Measurements from ENCODE around the gene UCHL5. TPM values are rescaled to one million over a fixed set of nuclear protein-coding genes. Genes with fewer than 3 reads are reported as not detected.

UCHL5 gene
- total RNA-seq, 4 donors from 2014 or later, result 13.7 to 35.0 (median 26.0) TPM

DNA sequence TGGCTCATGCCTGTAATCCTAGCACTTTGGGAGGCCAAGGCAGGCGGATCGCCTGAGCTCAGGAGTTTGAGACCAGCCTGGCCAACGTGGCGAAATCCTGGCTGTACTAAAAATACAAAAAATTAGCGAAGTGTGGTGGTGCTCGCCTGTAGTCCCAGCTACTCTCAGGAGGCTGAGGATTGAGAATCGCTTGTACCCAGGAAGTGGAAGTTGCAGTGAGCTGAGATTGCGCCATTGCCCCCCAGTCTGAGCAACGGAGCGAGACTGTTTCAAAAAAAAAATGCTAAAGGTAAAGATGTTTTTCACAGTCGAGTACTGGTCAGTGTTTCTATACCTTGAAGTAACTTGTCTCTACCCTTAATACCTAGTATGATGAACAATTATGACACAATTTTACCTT is 35.0 kb upstream of the UCHL5 start:
- no peaks in the 10 kb centered on the region for H3K4me1 ChIP-seq
- 96 to 98% methylated on average over 7 to 11 of the region's 11 CpGs for WGBS, 2 donors (ENCODE audit: low coverage in 1 of 2)
- no peaks in the 10 kb centered on the region for H3K27me3 ChIP-seq
- H3K4me3 ChIP-seq, result no peak overlapping the region
- in situ Hi-C loops (cut with MboI; ENCODE audit: low pct_ligation_motif_present in 1 of 4, low pct_unique_long_range_greater_than_20kb in 1 of 4, low sequenced_read_pairs in 3 of 4), result no loop called here
- no peak for DNase-seq
- peaks cover 0 to 37% (median 15%) of the 10 kb centered on the region in 4 donors for H3K36me3 ChIP-seq
- no peaks in the 10 kb centered on the region for H3K9me3 ChIP-seq
- TF ChIP-seq POLR2A (IDR thresholded peaks at IDR 0.05) (no peak), POLR2AphosphoS5 (IDR thresholded peaks at IDR 0.05) (no peak), EP300 (IDR thresholded peaks at IDR 0.05; ENCODE audit: low read depth) (no peak), CTCF (IDR thresholded peaks at IDR 0.05) (no peak)
- intact Hi-C loops (cut with DNase I; ENCODE audit: low total_unique reads), result no loop called here
- no peak overlapping the region for H3K27ac ChIP-seq

GRCh38 chr1:193090865-193091264 is 31.7 kb upstream of the UCHL5 start:
- WGBS, 2 donors (ENCODE audit: low coverage in 1 of 2), result 40 to 52% methylated on average over 1 of the region's 1 CpG

GRCh38 chr1:193087893-193088292 is 28.7 kb upstream of the UCHL5 start:
- Histone ChIP-seq H3K27ac (no peak overlapping the region), H3K4me1 (no peaks in the 10 kb centered on the region), H3K4me3 (no peak overlapping the region), H3K9me3 (no peaks in the 10 kb centered on the region), H3K36me3 (peaks cover 0 to 30% (median 9%) of the 10 kb centered on the region in 4 donors), H3K27me3 (no peaks in the 10 kb centered on the region)
- in situ Hi-C loops (cut with MboI; ENCODE audit: low pct_ligation_motif_present in 1 of 4, low pct_unique_long_range_greater_than_20kb in 1 of 4, low sequenced_read_pairs in 3 of 4) (no loop called here), intact Hi-C loops (cut with DNase I; ENCODE audit: low total_unique reads) (no loop called here)
- DNase-seq, result no peak
- 40 to 63% methylated on average over 1 to 3 of the region's 3 CpGs for whole genome bisulfite sequencing, 2 donors (ENCODE audit: low coverage in 1 of 2)
- no peak for TF ChIP-seq CTCF (IDR thresholded peaks at IDR 0.05)
- no peak for TF ChIP-seq POLR2AphosphoS5 (IDR thresholded peaks at IDR 0.05)
- TF ChIP-seq POLR2A (IDR thresholded peaks at IDR 0.05), result no peak
- no peak for TF ChIP-seq EP300 (IDR thresholded peaks at IDR 0.05; ENCODE audit: low read depth)

More at GRCh38 chr1:193090865-193091264, 31.7 kb upstream of the UCHL5 start:
- intact Hi-C loops (cut with DNase I; ENCODE audit: low total_unique reads), result no loop called here
- no peaks in the 10 kb centered on the region for H3K9me3 ChIP-seq
- no peak overlapping the region for H3K27ac ChIP-seq
- H3K4me1 ChIP-seq, result no peaks in the 10 kb centered on the region
- no peak for TF ChIP-seq POLR2AphosphoS5 (IDR thresholded peaks at IDR 0.05)
- no peak for TF ChIP-seq EP300 (IDR thresholded peaks at IDR 0.05; ENCODE audit: low read depth)
- no peak for TF ChIP-seq POLR2A (IDR thresholded peaks at IDR 0.05)
- TF ChIP-seq CTCF (IDR thresholded peaks at IDR 0.05), result no peak
- H3K4me3 ChIP-seq, result no peak overlapping the region
- H3K27me3 ChIP-seq, result no peaks in the 10 kb centered on the region
- in situ Hi-C loops (cut with MboI; ENCODE audit: low pct_ligation_motif_present in 1 of 4, low pct_unique_long_range_greater_than_20kb in 1 of 4, low sequenced_read_pairs in 3 of 4), result no loop called here
- no peak for DNase-seq
- peaks cover 0 to 14% (median 4%) of the 10 kb centered on the region in 4 donors for H3K36me3 ChIP-seq

- DNase-seq, result no peak
- no peaks in the 10 kb centered on the region for H3K4me1 ChIP-seq
- in situ Hi-C loops (cut with MboI; ENCODE audit: low pct_ligation_motif_present in 1 of 4, low pct_unique_long_range_greater_than_20kb in 1 of 4, low sequenced_read_pairs in 3 of 4), result no loop called here
- no peaks in the 10 kb centered on the region for H3K27me3 ChIP-seq
- H3K36me3 ChIP-seq, result peaks cover 0 to 37% (median 17%) of the 10 kb centered on the region in 4 donors
- H3K27ac ChIP-seq, result no peak overlapping the region
- intact Hi-C loops (cut with DNase I; ENCODE audit: low total_unique reads), result no loop called here
- no peaks in the 10 kb centered on the region for H3K9me3 ChIP-seq
- 88 to 91% methylated on average over 3 of the region's 3 CpGs for WGBS, 2 donors (ENCODE audit: low coverage in 1 of 2)
- no peak overlapping the region for H3K4me3 ChIP-seq
- no peak for TF ChIP-seq CTCF (IDR thresholded peaks at IDR 0.05)
- no peak for TF ChIP-seq EP300 (IDR thresholded peaks at IDR 0.05; ENCODE audit: low read depth)
- no peak for TF ChIP-seq POLR2AphosphoS5 (IDR thresholded peaks at IDR 0.05)
- no peak for TF ChIP-seq POLR2A (IDR thresholded peaks at IDR 0.05)
Observed at GRCh38 chr1:193086342-193086741, 27.2 kb upstream of the UCHL5 start.
